ENCODE results near the gene VSIG10L. TPM values are rescaled to one million over a fixed set of nuclear protein-coding genes. Genes with fewer than 3 reads are reported as not detected.

The VSIG10L gene
- total RNA-seq, 1 experiment from 2014 or later = 1.2 TPM

GRCh38 chr19:51339313-51339686, 2.6 kb downstream of the VSIG10L start:
- no peak for DNase-seq (ENCODE audit: low read depth)

- DNase-seq (ENCODE audit: low read depth) = peak; percentile 68
Measured at GRCh38 chr19:51338563-51339312, 3.2 kb downstream of the VSIG10L start.

GRCh38 chr19:51337861-51338562, 3.9 kb downstream of the VSIG10L start:
- no peak for DNase-seq (ENCODE audit: low read depth)

- no peak for DNase-seq (ENCODE audit: low read depth)
Measured at GRCh38 chr19:51337141-51337860, 4.6 kb downstream of the VSIG10L start.

- no peak for DNase-seq (ENCODE audit: low read depth)
Measured at GRCh38 chr19:51333836-51334460, 8.0 kb downstream of the VSIG10L start.

GRCh38 chr19:51331716-51332115, 10.2 kb downstream of the VSIG10L start:
- no peak for DNase-seq (ENCODE audit: low read depth)

GRCh38 chr19:51331193-51331592, 10.7 kb downstream of the VSIG10L start:
- no peak for DNase-seq (ENCODE audit: low read depth)

- DNase-seq (ENCODE audit: low read depth) = no peak
Measured at GRCh38 chr19:51330366-51330765, 11.6 kb downstream of the VSIG10L start.

GRCh38 chr19:51329411-51329810, 12.5 kb downstream of the VSIG10L start:
- no peak for DNase-seq (ENCODE audit: low read depth)

- DNase-seq (ENCODE audit: low read depth) = peak; percentile 15
Measured at GRCh38 chr19:51327066-51328001, 14.6 kb downstream of the VSIG10L start.

- DNase-seq (ENCODE audit: low read depth) = no peak
Measured at GRCh38 chr19:51326216-51327065, 15.5 kb downstream of the VSIG10L start.

- no peak for DNase-seq (ENCODE audit: low read depth)
Measured at GRCh38 chr19:51325161-51325976, 16.6 kb downstream of the VSIG10L start.

GRCh38 chr19:51324167-51324481, 17.8 kb downstream of the VSIG10L start:
- DNase-seq (ENCODE audit: low read depth) = no peak

- no peak for DNase-seq (ENCODE audit: low read depth)
Measured at GRCh38 chr19:51323481-51324166, 18.3 kb downstream of the VSIG10L start.

- DNase-seq (ENCODE audit: low read depth) = no peak
Measured at GRCh38 chr19:51321799-51322198, 20.1 kb downstream of the VSIG10L start.

GRCh38 chr19:51320280-51320657, 21.7 kb downstream of the VSIG10L start:
- DNase-seq (ENCODE audit: low read depth) = no peak

- no peak for DNase-seq (ENCODE audit: low read depth)
Measured at GRCh38 chr19:51319649-51320279, 22.2 kb downstream of the VSIG10L start.
